NCI-H1105 (cell line): ENCODE measurements around the gene CNNM4.

Experiments
- DNase-seq: peaks from one replicate; lab custom pipeline; 2025; lab: John Stamatoyannopoulos, UW

CNNM4 gene

GRCh38 chr2:96859099-96859649 lies 98.5 kb downstream of the CNNM4 start:
- no peak for DNase-seq

GRCh38 chr2:96859681-96860064 lies 99.0 kb downstream of the CNNM4 start:
- DNase-seq = no peak

- DNase-seq = no peak
Measured at GRCh38 chr2:96860065-96861029, 99.6 kb downstream of the CNNM4 start.

GRCh38 chr2:96861074-96861473 lies 100.4 kb downstream of the CNNM4 start:
- DNase-seq = no peak
